GM12878 (cell line): Measurements from ENCODE around the gene PATE2. TPM values are rescaled to one million over a fixed set of nuclear protein-coding genes. Genes with fewer than 3 reads are reported as not detected.

Experiments
- ATAC-seq: fragments of 200-7000 bp; cut with Tn5 transposase; 3 replicates; pipeline ENCODE4 v1.9.1; 2020; ENCODE audit warnings: mild to moderate bottlenecking, moderate library complexity
- BruUV-seq: library from RNA; stranded (reverse); fragments of 400-500 nt; replicated peaks from 2 replicates; lab custom pipeline; 2021; lab: Mats Ljungman, UMichigan
- CTCF ChIA-PET: fragments of 300-600 bp; sonication (Branson Sonifier 250); formaldehyde crosslinking; extraction: SDS; loops from one replicate; lab custom pipeline; 2021; ENCODE audit warnings: inconsistent platforms; lab: Yijun Ruan, JAX
- POLR2A ChIA-PET: fragments of 350-600 bp; formaldehyde crosslinking; extraction: SDS; loops from one replicate; lab custom pipeline; 2021; ENCODE audit warnings: inconsistent platforms; lab: Charles Lee
- RAD21 ChIA-PET: fragments of 300-600 bp; sonication (Branson Sonifier 250); formaldehyde crosslinking; loops from one replicate; lab custom pipeline; 2023; ENCODE audit warnings: antibody characterized with exemption; ENCODE audit not compliant: unreplicated experiment; lab: Charles Lee
- SMC1A ChIA-PET: fragments of 300-600 bp; sonication (Branson Sonifier 250); formaldehyde crosslinking; loops from one replicate; lab custom pipeline; 2023; ENCODE audit not compliant: unreplicated experiment, uncharacterized antibody; lab: Charles Lee
- DNase-seq: peaks from one replicate; pipeline ENCODE4 v3.0.0-alpha.2; 2011; ENCODE audit warnings: low read depth, low spot score
- FAIRE-seq: peaks from 3 replicates; lab custom pipeline; 2011; peaks lifted over from hg19 to GRCh38; lab: Jason Lieb, UNC
- H2AFZ ChIP-seq: 2 replicates; pipeline ENCODE4 v1.6.0; 2011; ENCODE audit warnings: low read depth, low read length, control low read depth; ENCODE audit not compliant: control insufficient read depth
- H3K27ac ChIP-seq: 2 replicates; pipeline ENCODE4 v1.5.1; 2011; ENCODE audit warnings: control low read depth; ENCODE audit not compliant: control insufficient read depth, insufficient read depth
- H3K27me3 ChIP-seq, 2 experiments: replicated peaks in 1 of 2; 2 replicates each; pipeline versions ENCODE4 v1.6.0 to v1.6.1; 2011; ENCODE audit warnings: low read length in 1 of 2; ENCODE audit not compliant: control insufficient read depth in 2 of 2, insufficient read depth in 2 of 2
- H3K36me3 ChIP-seq, 2 experiments: 2 replicates each; pipeline ENCODE4 v1.5.1; 2011; ENCODE audit warnings: low read length in 1 of 2; ENCODE audit not compliant: control insufficient read depth in 2 of 2, insufficient read depth in 2 of 2
- H3K4me1 ChIP-seq: 2 replicates; pipeline ENCODE4 v1.6.1; 2011; ENCODE audit warnings: mild to moderate bottlenecking, low read length, moderate library complexity, mixed read lengths; ENCODE audit not compliant: control insufficient read depth, insufficient read depth
- H3K4me2 ChIP-seq: 2 replicates; pipeline ENCODE4 v1.6.0; 2011; ENCODE audit warnings: control low read depth; ENCODE audit not compliant: control insufficient read depth, insufficient read depth
- H3K4me3 ChIP-seq: fragments of 200-600 bp; sonication (generic); 2 replicates; pipeline ENCODE4 v1.5.1; 2016
- H3K79me2 ChIP-seq: 2 replicates; pipeline ENCODE4 v1.6.0; 2011; ENCODE audit warnings: low read length; ENCODE audit not compliant: control insufficient read depth, insufficient read depth
- H3K9ac ChIP-seq: 2 replicates; pipeline ENCODE4 v1.8.0; 2011; ENCODE audit warnings: low read length, control low read depth, mixed read lengths; ENCODE audit not compliant: control insufficient read depth, insufficient read depth
- H3K9me3 ChIP-seq: replicated peaks from 3 replicates; pipeline ENCODE4 v1.5.1; 2011; ENCODE audit warnings: mild to moderate bottlenecking, low read length; ENCODE audit not compliant: control insufficient read depth, insufficient read depth
- H4K20me1 ChIP-seq: 2 replicates; pipeline ENCODE4 v1.6.0; 2011; ENCODE audit not compliant: control insufficient read depth, insufficient read depth
- MAX ChIP-seq: IDR thresholded peaks from 2 replicates; pipeline ENCODE4 v1.6.1; 2012; ENCODE audit warnings: low read depth, low read length, improper control_type of control experiment
- MEF2A ChIP-seq: IDR thresholded peaks from 2 replicates; pipeline ENCODE4 v1.6.1; 2011; ENCODE audit warnings: low read depth, mild to moderate bottlenecking, low read length, moderate library complexity; ENCODE audit not compliant: insufficient read depth
- MYB ChIP-seq: fragments of 150-350 bp; IDR thresholded peaks from 2 replicates; pipeline ENCODE4 v1.6.1; 2014; ENCODE audit warnings: mild to moderate bottlenecking, low read depth, low read length, borderline replicate concordance
- RELB ChIP-seq: fragments of 450-650 bp; IDR thresholded peaks from 2 replicates; pipeline ENCODE4 v1.6.1; 2017; ENCODE audit warnings: low read depth, mild to moderate bottlenecking, moderate library complexity
- RUNX3 ChIP-seq: IDR thresholded peaks from 2 replicates; pipeline ENCODE4 v1.6.1; 2012; ENCODE audit warnings: low read length, inconsistent platforms
- SIX5 ChIP-seq: IDR thresholded peaks from 2 replicates; pipeline ENCODE4 v1.6.1; 2011; ENCODE audit warnings: mild to moderate bottlenecking, low read depth, low read length, moderate library complexity; ENCODE audit not compliant: severe bottlenecking
- SREBF2 ChIP-seq: IDR thresholded peaks from 2 replicates; pipeline ENCODE4 v1.6.1; 2012; ENCODE audit warnings: mild to moderate bottlenecking, low read length
- WGBS: methylation state at CpG from one replicate; pipeline ENCODE4 v1.1.6; 2016; ENCODE audit warnings: low lambda C conversion rate; ENCODE audit not compliant: insufficient replicate concordance, insufficient coverage; ENCODE audit errors: missing lambda C conversion rate; 5-methylcytosine and 5-hydroxymethylcytosine counted together
- in situ Hi-C: fragments of 300-500 bp; cut with MboI; formaldehyde crosslinking; loops from 9 replicates; pipeline ENCODE4 v1.14.3; 2018; ENCODE audit warnings: mixed read lengths
- intact Hi-C: fragments of 100-400 bp; cut with micrococcal nuclease; formaldehyde crosslinking; loops from one replicate; pipeline ENCODE4 v1.14.2; 2022; ENCODE audit not compliant: unreplicated experiment
- polyA plus RNA-seq, 11 experiments: library from polyadenylated mRNA; depleted of rRNA in 4 of 11; unstranded in 6 of 11; stranded (reverse) in 5 of 11; fragments of >200 nt; fragmentation: Nextera tagmentation in 4 of 11; fragmentation: Illumina TruSeq in 1 of 11; extraction: Ambion mirVana in 4 of 11; extraction: Trizol in 1 of 11; gene quantifications; 1 replicate in 1 of 11; 2 replicates in 10 of 11; pipeline versions ENCODE4 v1.2.1 to v1.2.3, GENCODE V29; 2011 to 2016; ENCODE audit warnings: inconsistent platforms in 2 of 11, missing spikeins in 2 of 11, low read depth in 1 of 11
- total RNA-seq, 4 experiments: library from RNA; depleted of rRNA in 3 of 4; stranded (reverse); fragments of >200 nt in 3 of 4; fragmentation: Illumina TruSeq in 1 of 4; extraction: Trizol in 1 of 4; gene quantifications; 2 replicates each; pipeline versions ENCODE4 v1.2.1 to v1.2.3, GENCODE V29; 2013 to 2021

PATE2 gene
- total and polyA plus RNA-seq, 10 of the 15 experiments (the other 5 are each of a cell fraction or from before 2014, with no cell fraction given), result 0.04 to 0.09 (median 0.09) TPM; not detected in 7

GRCh38 chr11:125766251-125766650, 12.4 kb downstream of the PATE2 start:
- Histone ChIP-seq H3K79me2 (no peaks in the 10 kb centered on the region), H3K27ac (no peak overlapping the region), H3K4me1 (no peaks in the 10 kb centered on the region), H4K20me1 (no peaks in the 10 kb centered on the region), H3K9ac (no peak overlapping the region), H3K9me3 (no peaks in the 10 kb centered on the region), H2AFZ (no peak overlapping the region), H3K4me2 (no peak overlapping the region), H3K36me3 (no peaks in the 10 kb centered on the region), H3K27me3 (peaks cover 0 to 3% of the 10 kb centered on the region in 2 experiments; a peak in 3 of 4 replicates), H3K4me3 (no peak overlapping the region)
- BruUV-seq, result no TSS peak
- ChIA-PET RAD21 (no interaction called here), SMC1A (interaction anchor here (0.9 kb wide), 1 partner anchor 16 kb away, joined by 3 read pairs; no protein-coding TSS in a partner anchor), CTCF (no interaction called here), POLR2A (no interaction called here)
- ATAC-seq (no peak), FAIRE-seq (no peak), DNase-seq (no peak)
- no peak for TF ChIP-seq MAX
- no peak for TF ChIP-seq SREBF2
- TF ChIP-seq SIX5, result no peak
- no peak for TF ChIP-seq MYB
- TF ChIP-seq RUNX3, result no peak
- TF ChIP-seq MEF2A, result no peak
- TF ChIP-seq RELB, result no peak
- intact Hi-C loops (no loop called here), in situ Hi-C loops (no loop called here)
- WGBS, result 0% methylated on average over 1 of the region's 1 CpG
